Putamen (tissue), 1 donor: ENCODE results near the gene SCLT1.
"Not testable (repeated sequence)": the region's sequence is repeated elsewhere in the genome, so short reads cannot be mapped to it uniquely, and the experiment has no call there.

Experiments used
- DNase-seq: peaks from one replicate; pipeline ENCODE4 v3.0.0-alpha.2; 2016; ENCODE audit warnings: low spot score

SCLT1 gene

DNA sequence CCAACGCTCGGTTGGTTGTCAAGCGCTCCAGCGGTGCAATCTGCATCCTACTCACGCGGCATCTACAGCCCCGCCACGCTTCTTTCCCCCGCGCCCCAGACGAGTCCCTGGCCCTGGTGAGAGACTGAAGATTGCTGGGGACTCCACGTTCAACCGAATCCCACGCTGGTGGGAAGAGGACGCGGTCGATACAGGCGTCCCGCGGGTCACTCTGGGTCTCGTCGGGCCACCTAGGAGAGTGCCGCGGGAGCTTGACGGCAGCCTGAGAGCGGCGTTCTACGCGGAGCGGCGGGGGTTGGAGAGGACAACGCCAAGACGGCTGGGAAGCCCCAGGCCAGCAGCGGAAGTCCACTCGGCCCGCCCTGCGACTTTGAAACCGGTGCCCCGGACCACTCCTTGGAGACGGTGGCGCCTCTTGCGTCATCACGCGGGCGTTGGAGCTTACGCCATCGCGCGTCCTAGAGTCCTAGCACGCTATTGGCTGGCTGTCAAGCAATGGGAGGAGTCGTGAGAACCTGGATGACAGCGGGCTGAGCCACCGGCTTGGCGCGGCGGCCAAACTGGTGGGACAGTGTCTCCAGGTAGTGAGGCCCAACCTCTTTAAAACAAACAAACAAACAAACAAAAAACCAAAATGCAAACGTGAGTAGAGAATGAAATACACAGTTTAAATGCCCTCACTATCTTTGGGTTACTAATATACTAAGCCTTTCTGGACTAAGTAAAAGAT lies at the start of gene SCLT1:
Gene SCLT1, minus strand, starts transcription at position 349 of the 730 bp plus-strand sequence. CDS start 436 bp downstream, outside the sequence.
- peak; percentile 98 for DNase-seq

DNA sequence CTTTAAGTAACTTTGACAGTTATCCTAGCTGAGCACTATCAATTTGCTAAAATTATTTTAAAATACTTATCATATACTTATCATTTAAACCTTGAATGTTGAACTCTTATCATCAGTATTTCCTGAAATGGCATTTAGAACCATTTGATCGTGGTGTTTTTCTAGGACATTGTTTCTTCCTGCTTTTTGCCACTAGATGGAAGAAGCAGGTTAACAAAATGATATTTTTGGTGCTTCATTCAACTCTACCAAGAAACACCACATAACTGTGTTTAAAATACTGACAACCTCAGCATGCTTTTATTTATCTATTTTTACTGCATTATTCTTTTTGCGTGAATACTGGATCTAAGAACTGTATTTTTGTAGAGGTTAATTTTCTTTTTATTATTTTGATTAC lies 47.2 kb upstream of the SCLT1 start:
- DNase-seq, result no peak

DNA sequence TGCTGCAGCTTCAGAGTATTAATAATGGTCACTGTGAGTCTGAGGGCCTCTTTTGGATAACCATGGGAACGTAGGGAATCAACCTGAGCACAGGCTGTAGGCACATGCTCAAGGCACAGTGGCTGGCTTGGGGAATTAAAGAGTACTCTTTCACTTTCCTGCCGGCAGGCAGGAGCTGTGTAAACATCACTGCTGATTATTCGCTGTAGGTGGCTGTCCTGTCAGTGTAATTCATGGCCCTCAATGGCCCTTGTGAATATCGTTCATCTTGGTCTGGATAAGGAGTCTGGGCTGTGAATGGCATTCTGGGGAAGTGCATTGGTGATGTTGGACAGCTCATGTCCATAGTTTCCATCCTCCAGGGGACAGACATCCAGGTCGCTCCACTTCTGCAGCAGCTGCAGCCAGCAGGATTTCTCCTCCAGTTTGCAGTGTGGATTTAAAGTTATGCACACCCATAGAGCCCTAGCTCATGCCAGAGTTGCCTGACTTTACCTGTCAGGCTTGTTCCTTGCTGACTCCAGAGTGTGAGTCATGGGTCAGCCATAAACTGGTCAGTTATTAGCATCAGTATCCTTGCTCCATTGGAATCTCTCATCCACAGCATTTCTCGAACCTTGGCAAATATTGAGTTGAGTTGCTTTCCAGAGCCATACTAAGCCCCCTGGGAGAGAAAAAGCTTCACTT lies 45.6 kb upstream of the SCLT1 start:
- no peak for DNase-seq

DNA sequence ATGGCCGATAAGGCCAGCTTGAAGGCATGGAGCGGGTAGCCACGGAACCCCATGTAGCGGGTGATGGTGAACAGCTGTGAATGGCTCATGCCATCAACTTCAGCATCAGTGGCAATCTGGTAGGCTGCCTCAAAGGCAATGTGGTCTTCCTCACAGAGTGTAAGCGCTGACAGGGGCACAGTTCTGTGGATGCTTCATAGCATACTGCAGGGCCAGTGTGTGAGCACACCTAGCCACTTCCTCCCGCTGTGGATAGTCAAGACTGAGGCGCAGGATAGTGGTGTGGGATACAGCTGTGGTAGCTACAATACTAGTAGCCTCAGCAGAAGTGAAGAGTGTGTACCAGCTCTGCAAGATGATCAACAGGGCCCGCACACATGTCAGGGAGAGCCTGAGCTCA lies 43.1 kb upstream of the SCLT1 start:
- DNase-seq, result no peak

DNA sequence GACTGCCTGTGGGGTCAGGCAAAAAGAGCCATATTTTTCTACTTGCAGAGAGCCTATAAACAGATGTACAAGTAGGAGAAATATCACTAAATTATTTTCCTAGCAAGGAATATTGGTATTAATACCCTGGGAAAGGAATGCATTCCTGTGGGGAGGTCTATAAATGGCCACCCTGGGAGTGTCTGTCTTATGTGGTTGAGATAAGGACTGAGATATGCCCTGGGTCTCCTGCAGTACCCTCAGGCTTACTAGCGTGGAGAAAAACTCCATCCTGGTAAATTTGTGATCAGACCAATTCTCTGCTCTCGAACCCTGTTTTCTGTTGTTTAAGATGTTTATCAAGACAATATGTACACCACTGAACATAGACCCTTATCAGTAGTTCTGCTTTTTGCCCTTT lies 38.0 kb upstream of the SCLT1 start:
- no peak for DNase-seq

DNA sequence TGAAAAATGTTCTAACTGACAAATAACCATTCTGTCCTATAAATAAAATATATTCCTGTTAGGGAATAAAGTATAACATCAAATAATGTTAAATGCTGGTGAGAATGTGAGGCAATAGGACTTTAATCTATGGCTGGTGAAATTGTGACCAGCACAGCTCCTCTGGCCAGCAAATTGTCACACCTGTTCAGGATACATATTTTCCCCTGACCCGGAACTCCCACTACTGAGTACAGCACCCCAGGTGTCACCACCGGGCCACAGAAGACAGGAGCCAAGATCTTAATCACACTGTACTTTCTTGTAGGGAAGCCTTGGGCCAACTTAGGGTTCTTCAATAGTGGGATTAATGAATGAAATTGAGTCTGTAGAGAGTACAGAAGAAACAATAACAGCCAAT lies 35.8 kb upstream of the SCLT1 start:
- no peak for DNase-seq

DNA sequence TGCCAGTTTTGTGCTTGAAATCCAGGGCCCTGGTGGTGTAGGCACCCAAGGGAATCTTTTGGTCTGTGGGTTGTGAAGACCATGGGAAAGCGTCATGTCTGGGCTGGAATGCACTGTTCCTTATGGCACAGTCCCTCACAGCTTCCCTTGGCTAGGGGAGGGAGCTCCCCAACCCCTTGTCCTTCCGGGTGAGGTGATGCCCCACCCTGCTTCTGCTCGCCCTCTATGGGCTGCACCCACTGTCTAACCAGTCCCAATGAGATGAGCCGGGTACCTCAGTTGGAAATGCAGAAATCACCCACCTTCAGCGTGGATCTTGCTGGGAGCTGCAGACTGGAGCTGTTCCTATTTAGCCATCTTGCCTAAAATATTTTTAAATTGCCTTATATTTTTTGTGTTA lies 33.3 kb upstream of the SCLT1 start:
- DNase-seq, result not testable (repeated sequence)

DNA sequence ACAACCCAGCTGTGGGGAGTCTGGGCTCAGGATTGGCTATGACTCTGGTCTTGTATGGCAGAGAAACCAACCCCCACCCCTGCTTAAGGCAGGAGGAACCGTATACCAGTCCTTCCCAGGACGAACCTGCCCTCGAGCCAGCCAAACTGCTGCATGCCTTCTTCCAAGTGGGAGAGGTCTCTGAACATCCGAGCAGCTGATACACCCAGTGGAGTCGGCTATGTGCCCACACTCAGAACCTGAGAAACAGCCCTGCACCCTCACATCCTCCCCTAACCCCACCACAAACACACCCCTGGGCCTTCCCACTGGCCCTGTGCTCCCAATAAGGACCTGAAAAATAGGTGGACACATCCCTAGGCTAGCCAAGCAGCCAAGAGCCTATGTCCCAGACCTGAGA lies 24.4 kb upstream of the SCLT1 start:
- DNase-seq, result no peak

DNA sequence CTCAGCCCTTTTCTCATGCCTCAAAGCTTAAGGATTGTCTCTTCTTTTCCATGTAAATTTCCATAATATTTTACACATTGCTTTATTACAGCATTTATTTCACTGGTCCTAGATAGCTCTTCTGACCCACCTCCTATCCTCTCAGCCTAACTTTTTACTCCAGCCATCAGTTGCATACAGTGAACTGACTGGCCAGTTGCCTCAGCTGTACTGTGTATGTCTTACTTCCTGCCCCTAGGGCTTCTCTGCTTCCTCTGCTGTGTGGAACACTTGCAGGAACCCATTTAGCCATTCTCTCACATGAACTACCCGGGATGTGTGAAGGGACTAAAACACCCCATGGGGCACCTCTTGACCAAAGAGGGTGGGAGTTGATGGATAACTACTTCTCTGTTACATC lies 20.6 kb upstream of the SCLT1 start:
- no peak for DNase-seq

DNA sequence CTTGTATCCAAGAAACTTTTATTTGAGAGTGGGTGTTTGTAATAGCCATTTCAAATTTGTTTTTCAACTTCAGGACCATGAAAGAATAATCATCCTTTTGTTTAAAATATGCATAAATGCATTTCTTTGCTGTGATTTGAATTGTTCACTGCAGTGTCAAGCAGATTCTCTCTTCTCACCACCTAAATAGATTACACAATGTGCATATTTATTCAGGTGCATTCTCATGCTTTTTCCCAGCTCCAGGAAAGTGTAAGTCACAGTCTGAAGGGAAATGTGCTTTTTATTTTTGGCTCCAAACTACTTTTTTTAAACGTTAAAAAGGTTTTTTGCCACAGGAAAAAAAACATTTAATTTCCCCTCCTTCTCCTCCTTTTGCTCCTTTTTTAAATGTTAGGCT lies 20.1 kb upstream of the SCLT1 start:
- no peak for DNase-seq

DNA sequence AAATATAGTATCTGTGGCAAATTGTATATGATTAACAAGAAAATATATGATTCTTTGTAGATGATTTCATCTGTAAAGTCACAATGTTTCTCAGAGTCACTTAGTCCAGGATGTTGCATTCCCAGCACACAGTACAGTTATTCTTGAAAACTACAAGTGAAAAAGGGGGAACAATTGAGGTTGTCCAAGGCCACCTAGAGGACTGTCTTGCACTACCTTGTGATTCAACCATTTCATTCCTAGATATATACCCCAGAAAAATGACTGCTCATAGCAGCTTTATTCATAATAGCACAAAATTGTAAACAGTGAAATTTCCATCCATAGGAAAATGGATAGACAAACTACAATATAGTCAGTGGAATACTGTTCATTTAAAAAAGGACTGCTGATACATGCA lies 18.6 kb upstream of the SCLT1 start:
- no peak for DNase-seq

DNA sequence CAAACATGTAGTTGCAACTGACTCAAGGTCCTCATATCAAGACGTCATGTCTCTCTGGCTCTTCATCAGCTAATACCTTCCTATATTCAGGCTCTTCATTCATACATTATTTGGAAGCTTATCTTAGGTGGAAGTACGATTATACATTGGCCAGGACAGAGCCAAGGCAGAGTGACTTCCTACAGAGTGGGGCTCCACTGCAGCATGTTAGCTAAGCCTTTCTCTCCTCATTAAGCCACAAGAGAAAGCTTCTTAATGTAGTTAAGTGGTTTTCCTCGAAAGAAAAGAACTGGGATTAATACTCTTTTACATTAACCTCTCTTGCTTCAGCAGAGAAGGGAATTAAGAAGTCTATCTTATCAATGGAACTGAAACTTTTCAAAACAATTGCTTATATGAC lies 17.6 kb upstream of the SCLT1 start:
- no peak for DNase-seq

DNA sequence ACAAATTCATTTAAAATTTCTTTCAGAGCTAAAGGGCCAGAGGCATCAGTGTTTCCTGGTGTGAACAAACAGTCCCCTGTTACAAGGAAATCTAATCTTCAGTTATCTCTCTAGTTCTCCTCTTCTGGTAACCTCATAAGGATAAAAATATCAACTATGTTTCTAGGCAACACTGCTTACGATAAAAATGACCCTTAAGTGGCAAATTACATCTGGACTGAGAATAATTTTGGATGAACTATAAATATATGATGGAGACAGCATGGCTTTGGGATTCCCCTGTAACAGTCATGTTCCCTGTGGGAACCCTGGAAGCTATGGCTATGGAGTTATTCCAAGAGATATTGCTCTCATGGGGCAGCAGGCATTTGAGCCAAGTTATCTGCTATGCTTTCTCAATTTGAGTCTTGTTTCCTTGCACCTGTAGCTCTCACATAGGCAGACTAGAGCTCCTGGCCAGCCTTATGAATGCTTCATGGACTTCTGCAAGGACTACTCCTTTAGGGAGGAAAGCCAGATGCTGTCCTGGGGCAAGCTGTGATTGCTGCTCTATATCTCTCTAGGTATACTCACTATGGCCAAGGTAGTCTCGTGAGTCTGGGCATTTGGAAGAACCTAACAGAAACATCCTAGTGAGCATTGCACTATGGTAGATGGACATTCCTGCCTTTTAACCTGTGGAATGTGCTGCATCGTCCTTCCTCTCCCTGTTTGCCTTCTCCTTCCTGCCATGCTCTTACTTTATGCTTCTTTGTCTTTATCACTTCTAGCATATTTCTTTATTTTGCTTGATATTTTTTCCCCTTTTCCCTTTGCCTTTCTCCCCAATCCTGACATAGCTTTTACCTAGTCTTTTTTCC lies 16.9 kb upstream of the SCLT1 start:
- no peak for DNase-seq

DNA sequence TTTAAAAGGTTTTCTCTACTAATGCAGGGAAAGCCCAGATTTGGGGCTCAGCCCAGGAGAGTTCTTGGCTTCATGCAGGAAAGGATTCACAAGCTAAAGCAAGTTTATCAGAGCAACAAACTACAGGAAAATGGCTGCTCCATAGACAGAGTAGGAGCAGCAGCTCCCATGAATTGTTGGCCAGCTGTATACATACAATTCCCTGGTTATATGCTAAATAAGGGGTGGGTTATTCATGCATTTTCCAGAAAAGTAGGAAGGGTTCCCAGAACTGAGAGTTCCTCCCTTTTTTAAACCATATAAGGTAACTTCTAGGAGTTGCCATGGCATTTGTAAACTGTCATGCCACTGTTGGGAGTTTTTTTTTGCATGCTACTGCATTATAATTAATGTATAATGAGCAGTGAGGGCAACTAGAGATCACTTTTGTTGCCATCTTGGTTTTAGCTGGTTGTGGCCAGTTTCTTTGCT lies 5.2 kb upstream of the SCLT1 start:
- no peak for DNase-seq

DNA sequence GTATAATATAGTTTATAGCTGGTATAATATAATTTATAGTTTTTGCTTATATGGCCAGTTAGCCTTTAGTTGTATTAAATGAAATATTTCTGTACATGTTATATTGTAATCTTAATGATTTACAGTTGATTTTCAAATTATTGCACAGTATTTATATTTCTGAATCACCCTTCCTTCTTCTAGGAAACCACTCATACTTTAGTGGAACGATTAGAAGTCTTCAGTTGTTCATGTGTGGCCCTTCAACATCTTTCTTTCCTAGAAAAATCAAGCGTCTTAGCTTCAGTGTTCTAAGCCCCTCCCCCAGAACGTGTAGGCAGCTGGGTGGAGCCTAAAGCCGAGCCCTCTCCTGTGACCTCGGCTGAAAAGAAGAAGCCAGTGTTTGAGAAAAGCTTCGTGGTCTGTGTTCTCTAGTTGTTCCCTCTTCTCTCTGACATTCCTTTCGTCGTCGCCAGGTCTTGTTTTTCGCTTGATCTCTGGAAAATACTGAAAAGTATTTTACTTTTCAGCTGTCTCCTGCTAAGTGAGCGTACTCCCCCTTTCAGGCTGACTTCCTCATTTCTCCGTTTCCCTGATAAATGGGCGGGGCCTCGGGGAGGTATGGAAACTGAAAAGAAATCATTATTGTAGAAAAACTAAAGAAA lies 2.6 kb upstream of the SCLT1 start, which contains the start of gene C4orf33:
Gene C4orf33, plus strand, starts transcription at position 342 of the 644 bp plus-strand sequence. CDS start 6,459 bp downstream, outside the sequence.
- DNase-seq, result peak; percentile 74

DNA sequence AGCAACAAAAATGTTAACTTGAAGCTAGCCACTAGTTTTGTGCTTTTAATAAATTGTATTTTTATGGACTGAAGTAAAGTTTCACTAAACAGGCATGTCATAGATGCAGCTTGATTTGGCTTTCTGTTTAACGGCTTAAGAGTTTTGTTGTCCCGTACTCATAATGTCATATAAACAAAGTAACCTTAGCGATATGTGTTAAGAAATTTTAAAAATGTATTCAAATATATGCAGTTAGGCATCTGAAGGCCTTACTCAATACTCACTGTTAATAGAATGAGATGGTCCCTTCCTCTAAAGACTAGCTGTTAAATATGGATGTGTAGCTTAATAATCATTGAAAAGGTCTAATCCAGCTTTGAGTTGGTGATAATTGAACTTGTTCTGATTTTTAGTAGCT lies 1.0 kb upstream of the SCLT1 start:
- no peak for DNase-seq

DNA sequence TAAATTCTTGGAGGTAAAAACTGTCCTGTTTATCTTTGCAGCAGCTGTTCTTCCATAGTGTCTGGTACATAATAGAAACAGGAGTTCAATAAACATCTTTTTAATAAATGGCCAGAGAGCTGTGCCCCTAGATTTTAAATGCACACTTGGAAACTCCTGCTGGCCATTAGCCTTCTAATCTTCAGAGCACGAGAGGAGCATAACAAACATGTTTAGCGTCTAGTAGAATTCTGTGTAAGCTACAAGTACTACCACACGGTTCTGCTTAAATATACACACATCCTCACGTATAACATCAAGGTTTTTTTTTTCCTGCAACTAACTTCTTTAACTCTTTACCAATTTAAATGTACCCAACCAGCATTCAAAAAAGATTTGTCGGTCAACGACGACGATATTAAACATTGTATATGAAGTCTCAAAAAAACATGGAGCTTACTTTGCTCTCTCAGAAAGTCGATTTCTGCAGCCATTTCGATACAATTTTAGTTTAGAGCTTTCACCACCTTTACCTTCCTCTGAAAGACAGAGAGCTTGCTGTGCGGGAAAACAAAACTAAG lies 628 bp downstream of the SCLT1 start:
- no peak for DNase-seq

DNA sequence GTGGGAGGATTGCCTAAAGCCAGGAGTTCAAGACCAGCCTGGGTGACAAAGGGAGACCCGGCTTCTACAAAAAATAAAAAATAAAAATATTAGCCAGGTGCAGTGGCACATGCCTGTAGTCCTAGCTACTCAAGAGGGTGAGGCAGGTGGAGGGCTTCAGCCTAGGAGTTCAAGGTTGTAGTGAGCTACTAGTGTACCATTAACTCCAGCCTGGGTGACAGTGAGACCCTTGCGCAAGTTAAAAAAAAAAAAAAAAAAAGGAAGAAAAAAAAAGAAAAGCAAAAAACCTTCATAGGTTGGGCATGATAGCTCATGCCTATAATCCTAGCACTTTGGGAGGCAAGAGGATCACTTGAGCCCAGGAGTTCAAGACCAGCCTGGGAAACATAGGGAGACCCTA lies 5.8 kb downstream of the SCLT1 start:
- no peak for DNase-seq

DNA sequence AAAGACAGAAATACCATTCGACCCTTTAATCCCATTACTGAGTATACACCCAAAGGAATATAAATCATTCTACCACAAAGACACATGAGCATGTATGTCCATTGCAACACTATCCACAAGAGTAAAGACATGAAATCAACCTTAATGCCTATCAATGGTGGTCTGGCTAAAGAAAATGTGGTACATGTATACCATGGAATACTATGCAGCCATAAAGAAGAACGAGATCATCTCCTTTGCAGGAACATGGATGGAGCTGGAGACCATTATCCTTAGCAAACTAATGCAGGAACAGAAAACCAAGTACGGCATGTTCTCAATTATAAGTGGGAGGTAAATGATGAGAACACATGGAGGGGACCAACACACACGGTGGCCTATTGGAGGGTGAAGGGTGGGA lies 7.9 kb downstream of the SCLT1 start:
- no peak for DNase-seq

DNA sequence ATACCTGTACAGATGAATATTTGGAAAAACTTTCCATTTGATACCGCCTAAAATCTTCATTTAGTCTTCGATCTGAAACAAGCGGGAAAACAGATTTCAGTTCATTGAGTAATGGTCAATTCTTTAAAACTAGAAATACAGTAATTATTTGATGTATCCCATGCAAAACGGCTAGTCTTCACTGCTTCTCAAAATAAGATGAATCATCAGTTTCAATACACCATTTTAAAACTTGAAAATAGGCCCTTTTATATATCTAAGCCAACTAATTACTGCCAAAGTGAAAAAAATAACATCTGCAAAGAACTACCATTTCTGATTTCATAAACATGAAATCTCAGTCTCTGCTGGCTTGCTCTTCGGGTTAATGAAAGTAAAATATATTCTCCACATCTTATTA lies 11.0 kb downstream of the SCLT1 start:
- DNase-seq, result no peak

DNA sequence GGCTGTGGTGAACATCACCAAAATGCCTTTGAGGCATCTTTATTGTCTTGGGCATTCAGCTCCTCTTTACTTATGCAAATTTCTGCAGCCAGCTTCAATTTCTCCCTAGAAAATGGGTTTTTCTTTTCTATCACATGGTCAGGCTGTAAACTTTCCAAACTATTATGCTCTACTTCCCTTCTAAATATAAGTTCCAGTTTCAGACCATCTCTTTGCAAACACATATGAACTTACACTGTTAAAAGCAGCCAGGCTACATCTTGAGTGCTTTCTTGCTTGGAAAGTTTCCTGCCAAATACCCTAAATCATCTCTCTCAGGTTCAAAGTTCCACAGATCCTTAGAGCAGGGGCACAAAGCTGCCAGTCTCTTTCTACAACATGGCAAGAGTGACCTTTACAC lies 13.2 kb downstream of the SCLT1 start:
- no peak for DNase-seq

DNA sequence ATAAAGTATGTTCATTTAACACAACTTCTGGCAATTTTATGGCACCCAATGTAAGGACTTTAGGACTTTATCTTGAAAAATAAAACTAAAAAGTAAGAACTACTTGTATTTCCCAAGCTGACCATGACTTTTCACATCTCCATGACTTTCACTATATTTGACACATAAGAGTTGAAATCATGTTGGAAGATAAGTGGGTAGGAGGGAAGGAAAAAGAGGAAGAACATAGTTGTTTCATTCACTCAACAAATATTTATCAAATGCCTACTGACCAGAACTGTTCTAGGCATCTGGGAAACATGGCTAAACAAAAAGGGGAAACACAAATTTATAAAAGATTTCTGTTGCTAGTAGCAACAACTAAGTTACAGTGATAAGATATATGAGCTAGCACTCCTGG lies 16.0 kb downstream of the SCLT1 start:
- DNase-seq, result no peak
